GM20000 (cell line): ENCODE data around the gene TNKS2.

ENCODE experiments used
- DNase-seq: peaks from one replicate; pipeline ENCODE4 v3.0.0; 2012; ENCODE audit warnings: low spot score
- CTCF ChIP-seq: IDR thresholded peaks from 2 replicates; pipeline ENCODE4 v1.5.1; 2012; ENCODE audit warnings: mild to moderate bottlenecking, control low read depth; ENCODE audit errors: extremely low read depth, missing control alignments

The TNKS2 gene

GRCh38 chr10:91768123-91768522, 30.1 kb upstream of the TNKS2 start:
- no peak for TF ChIP-seq CTCF

GRCh38 chr10:91771907-91772306, 26.3 kb upstream of the TNKS2 start:
- no peak for TF ChIP-seq CTCF
- DNase-seq: no peak

More at GRCh38 chr10:91768123-91768522, 30.1 kb upstream of the TNKS2 start:
- DNase-seq: no peak

GRCh38 chr10:91772461-91772860, 25.8 kb upstream of the TNKS2 start:
- no peak for TF ChIP-seq CTCF
- DNase-seq: no peak

GRCh38 chr10:91772869-91773268, 25.4 kb upstream of the TNKS2 start:
- TF ChIP-seq CTCF: no peak
- DNase-seq: no peak

- no peak for TF ChIP-seq CTCF
- no peak for DNase-seq
Observed at GRCh38 chr10:91774571-91774970, 23.7 kb upstream of the TNKS2 start.

- no peak for DNase-seq
- no peak for TF ChIP-seq CTCF
Observed at GRCh38 chr10:91775731-91776130, 22.5 kb upstream of the TNKS2 start.

- no peak for DNase-seq
Observed at GRCh38 chr10:91776266-91776665, 22.0 kb upstream of the TNKS2 start.

More at GRCh38 chr10:91776266-91776665, 22.0 kb upstream of the TNKS2 start:
- TF ChIP-seq CTCF: no peak
